Endothelial cell of umbilical vein (primary cell): Measurements from ENCODE around the gene DNAI1. TPM values are rescaled to one million over a fixed set of nuclear protein-coding genes. Genes with fewer than 3 reads are reported as not detected.

ENCODE experiments used
- BruUV-seq: library from RNA; stranded (reverse); fragments of 400-500 nt; replicated peaks from 2 replicates; lab custom pipeline; 2021; lab: Mats Ljungman, UMichigan
- CTCF ChIA-PET: fragments of 300-600, 350-600 bp; sonication (Branson Sonifier 250); formaldehyde crosslinking; loops from one replicate; lab custom pipeline; 2021; ENCODE audit warnings: antibody characterized with exemption, inconsistent platforms; lab: Charles Lee
- POLR2A ChIA-PET: fragments of 300-600, 350-600 bp; sonication (Branson Sonifier 250); formaldehyde crosslinking; loops from one replicate; lab custom pipeline; 2021; ENCODE audit warnings: antibody characterized with exemption, inconsistent platforms; lab: Charles Lee
- DNase-seq: peaks from one replicate; pipeline ENCODE4 v3.0.0-alpha.2; 2011; ENCODE audit warnings: low read depth, low spot score
- FAIRE-seq: peaks from 2 replicates; lab custom pipeline; 2011; peaks lifted over from hg19 to GRCh38; lab: Jason Lieb, UNC
- H2AFZ ChIP-seq: 2 replicates; pipeline ENCODE4 v1.6.0; 2012; ENCODE audit warnings: low read depth, low read length, control low read depth, inconsistent platforms
- H3K27ac ChIP-seq: 2 replicates; pipeline ENCODE4 v1.5.1; 2011; ENCODE audit warnings: low read depth, mild to moderate bottlenecking, control low read depth, low read length, moderate library complexity; ENCODE audit not compliant: insufficient read depth
- H3K27me3 ChIP-seq, 2 experiments: 2 replicates each; pipeline versions ENCODE4 v1.6.0 to v1.6.1; 2011; ENCODE audit warnings: low read length in 2 of 2, mixed read lengths in 1 of 2; ENCODE audit not compliant: control insufficient read depth in 2 of 2, insufficient read depth in 2 of 2
- H3K36me3 ChIP-seq, 2 experiments: 2 replicates in 1 of 2; 3 replicates in 1 of 2; pipeline ENCODE4 v1.5.1; 2011; ENCODE audit warnings: low read length in 2 of 2, mild to moderate bottlenecking in 1 of 2, moderate library complexity in 1 of 2; ENCODE audit not compliant: control insufficient read depth in 2 of 2, insufficient read depth in 2 of 2; ENCODE audit errors: extremely low read depth in 1 of 2
- H3K4me1 ChIP-seq: 3 replicates; pipeline ENCODE4 v1.5.1; 2011; ENCODE audit warnings: mild to moderate bottlenecking, low read length; ENCODE audit not compliant: control insufficient read depth, insufficient read depth; ENCODE audit errors: extremely low read depth
- H3K4me2 ChIP-seq: 2 replicates; pipeline ENCODE4 v1.6.1; 2011; ENCODE audit warnings: low read length, control low read depth, mixed read lengths; ENCODE audit not compliant: insufficient read depth
- H3K4me3 ChIP-seq, 3 experiments: fragments of 200-600 bp in 1 of 3; sonication (generic), shearing (Covaris generic) in 1 of 3; replicated peaks in 1 of 3; 2 replicates each; pipeline ENCODE4 v1.5.1; 2011 to 2016; ENCODE audit warnings: control low read depth in 3 of 3, low read length in 3 of 3, mild to moderate bottlenecking in 2 of 3, inconsistent platforms in 1 of 3, low read depth in 1 of 3, moderate library complexity in 1 of 3; ENCODE audit not compliant: insufficient read depth in 1 of 3
- H3K79me2 ChIP-seq: 2 replicates; pipeline ENCODE4 v1.6.0; 2012; ENCODE audit warnings: low read length, inconsistent platforms; ENCODE audit not compliant: control insufficient read depth, insufficient read depth
- H3K9ac ChIP-seq: replicated peaks from 2 replicates; pipeline ENCODE3; 2011; ENCODE audit warnings: low read length, control low read depth; ENCODE audit not compliant: insufficient read depth; ENCODE audit errors: extremely low read depth
- H3K9me1 ChIP-seq: replicated peaks from 3 replicates; pipeline ENCODE4 v1.6.0; 2011; ENCODE audit warnings: mild to moderate bottlenecking, low read length; ENCODE audit not compliant: control insufficient read depth, insufficient read depth; ENCODE audit errors: extremely low read depth
- H3K9me3 ChIP-seq: replicated peaks from 2 replicates; pipeline ENCODE4 v1.5.1; 2012; ENCODE audit warnings: low read length, inconsistent platforms; ENCODE audit not compliant: control insufficient read depth, insufficient read depth
- H4K20me1 ChIP-seq: replicated peaks from 2 replicates; pipeline ENCODE3; 2011; ENCODE audit warnings: mild to moderate bottlenecking, low read length; ENCODE audit not compliant: control insufficient read depth, insufficient read depth; ENCODE audit errors: extremely low read depth
- EZH2 ChIP-seq: IDR thresholded peaks from 2 replicates; pipeline ENCODE4 v1.6.1; 2012; ENCODE audit warnings: borderline replicate concordance, low read depth, mild to moderate bottlenecking, moderate library complexity, low read length, inconsistent platforms; ENCODE audit not compliant: severe bottlenecking
- FOS ChIP-seq: IDR thresholded peaks from 2 replicates; pipeline ENCODE4 v1.6.1; 2011; ENCODE audit warnings: mild to moderate bottlenecking, low read length, moderate library complexity, borderline replicate concordance; ENCODE audit not compliant: insufficient read depth
- GATA2 ChIP-seq: IDR thresholded peaks from 2 replicates; pipeline ENCODE4 v1.7.0; 2011; ENCODE audit warnings: low read depth, mild to moderate bottlenecking, moderate library complexity, mixed read lengths, low read length; ENCODE audit not compliant: insufficient read length, insufficient read depth
- JUN ChIP-seq: IDR thresholded peaks from 2 replicates; pipeline ENCODE4 v1.6.1; 2011; ENCODE audit warnings: borderline replicate concordance, low read depth; ENCODE audit not compliant: insufficient read length, insufficient read depth
- MYC ChIP-seq: IDR thresholded peaks from one replicate; pipeline ENCODE4 v1.6.1; 2011; ENCODE audit warnings: mild to moderate bottlenecking, low read depth, low read length
- POLR2A ChIP-seq: IDR thresholded peaks from 2 replicates; pipeline ENCODE4 v1.6.1; 2012; ENCODE audit warnings: low read depth, mild to moderate bottlenecking, control low read depth, low read length
- POLR2AphosphoS5 ChIP-seq: IDR thresholded peaks from 2 replicates; pipeline ENCODE4 v1.6.1; 2012; ENCODE audit warnings: low read depth, mild to moderate bottlenecking, control low read depth, low read length, moderate library complexity; ENCODE audit not compliant: insufficient read depth
- dilution Hi-C: fragments of 300-500 bp; cut with MboI; formaldehyde crosslinking; loops from one replicate; pipeline ENCODE4 v1.15.0; 2019; ENCODE audit warnings: low sequenced_read_pairs; ENCODE audit not compliant: extremely low pct_ligation_motif_present
- intact Hi-C: fragments of 100-400 bp; cut with micrococcal nuclease; formaldehyde crosslinking; loops from one replicate; pipeline ENCODE4 v1.10.0; 2022
- polyA plus RNA-seq, 4 experiments: library from polyadenylated mRNA; depleted of rRNA in 3 of 4; stranded (reverse) in 3 of 4; unstranded in 1 of 4; fragments of >200 nt; gene quantifications; 2 replicates each; pipeline versions ENCODE4 v1.2.1 to v1.2.3, GENCODE V29; 2011 to 2012; ENCODE audit warnings: missing spikeins in 1 of 4
- total RNA-seq: library from RNA; stranded (reverse); gene quantifications from 2 replicates; pipeline ENCODE4 v1.2.3, GENCODE V29; 2021
- TF ChIP-seq, protein P1 (sequence below), 2 donors: IDR thresholded peaks; 1 replicate in 1 of 2; 2 replicates in 1 of 2; pipeline ENCODE4 v1.5.1; 2011; ENCODE audit warnings: low read length in 2 of 2, mild to moderate bottlenecking in 2 of 2, moderate library complexity in 2 of 2, control low read depth in 1 of 2, inconsistent platforms in 1 of 2, low read depth in 1 of 2; ENCODE audit not compliant: insufficient read depth in 1 of 2; ENCODE audit errors: extremely low read depth in 1 of 2
- TF ChIP-seq, protein P2 (sequence below): IDR thresholded peaks from 2 replicates; pipeline ENCODE4 v1.6.1; 2011; ENCODE audit not compliant: insufficient read depth, insufficient read length

DNAI1 gene
- total and polyA plus RNA-seq, 2 donors (not counting 3 experiments of a cell fraction or from before 2014, with no cell fraction given) = not detected

DNA sequence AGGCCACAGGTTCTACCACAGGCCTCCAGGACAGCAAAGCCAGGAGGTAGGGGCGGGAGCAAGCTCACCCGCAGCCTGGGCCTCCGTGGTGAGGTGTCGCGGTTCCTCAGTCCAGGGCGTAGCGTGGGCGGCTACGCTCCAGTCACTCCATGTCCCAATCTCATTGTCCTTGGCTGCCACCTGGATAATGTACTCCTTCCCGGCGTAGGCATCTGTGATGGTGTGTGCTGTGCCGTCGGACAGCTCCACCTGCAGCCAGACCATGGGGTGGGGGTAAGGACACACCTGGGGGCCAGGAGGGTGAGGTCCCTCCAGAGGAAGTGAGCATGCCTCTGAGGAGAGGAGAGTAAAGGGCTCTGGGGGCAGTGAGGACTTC is 94.0 kb downstream of the DNAI1 start:
- Histone ChIP-seq H3K4me2 (no peak overlapping the region), H3K9ac (no peak overlapping the region), H3K4me3 (no peak overlapping the region), H4K20me1 (no peaks in the 10 kb centered on the region), H3K27ac (no peak overlapping the region), H3K27me3 (no peaks in the 10 kb centered on the region), H3K9me1 (no peaks in the 10 kb centered on the region), H3K36me3 (no peaks in the 10 kb centered on the region), H2AFZ (no peak overlapping the region), H3K4me1 (no peaks in the 10 kb centered on the region), H3K79me2 (no peaks in the 10 kb centered on the region), H3K9me3 (no peaks in the 10 kb centered on the region)
- dilution Hi-C loops (no loop called here), intact Hi-C loops (no loop called here)
- POLR2A ChIA-PET = no interaction called here
- no TSS peak for BruUV-seq
- DNase-seq (no peak), FAIRE-seq (no peak)
- TF ChIP-seq JUN (no peak), POLR2AphosphoS5 (no peak), POLR2A (no peak), GATA2 (no peak), FOS (no peak), EZH2 (no peak), MYC (no peak)
- TF ChIP-seq, protein P1, sequence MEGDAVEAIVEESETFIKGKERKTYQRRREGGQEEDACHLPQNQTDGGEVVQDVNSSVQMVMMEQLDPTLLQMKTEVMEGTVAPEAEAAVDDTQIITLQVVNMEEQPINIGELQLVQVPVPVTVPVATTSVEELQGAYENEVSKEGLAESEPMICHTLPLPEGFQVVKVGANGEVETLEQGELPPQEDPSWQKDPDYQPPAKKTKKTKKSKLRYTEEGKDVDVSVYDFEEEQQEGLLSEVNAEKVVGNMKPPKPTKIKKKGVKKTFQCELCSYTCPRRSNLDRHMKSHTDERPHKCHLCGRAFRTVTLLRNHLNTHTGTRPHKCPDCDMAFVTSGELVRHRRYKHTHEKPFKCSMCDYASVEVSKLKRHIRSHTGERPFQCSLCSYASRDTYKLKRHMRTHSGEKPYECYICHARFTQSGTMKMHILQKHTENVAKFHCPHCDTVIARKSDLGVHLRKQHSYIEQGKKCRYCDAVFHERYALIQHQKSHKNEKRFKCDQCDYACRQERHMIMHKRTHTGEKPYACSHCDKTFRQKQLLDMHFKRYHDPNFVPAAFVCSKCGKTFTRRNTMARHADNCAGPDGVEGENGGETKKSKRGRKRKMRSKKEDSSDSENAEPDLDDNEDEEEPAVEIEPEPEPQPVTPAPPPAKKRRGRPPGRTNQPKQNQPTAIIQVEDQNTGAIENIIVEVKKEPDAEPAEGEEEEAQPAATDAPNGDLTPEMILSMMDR (IDR thresholded peaks at IDR 0.05; ENCODE audit: extremely low read depth in 1 of 2, insufficient read depth in 1 of 2, low read depth in 1 of 2, low read length in 2 of 2) = no peak
- TF ChIP-seq, protein P2, sequence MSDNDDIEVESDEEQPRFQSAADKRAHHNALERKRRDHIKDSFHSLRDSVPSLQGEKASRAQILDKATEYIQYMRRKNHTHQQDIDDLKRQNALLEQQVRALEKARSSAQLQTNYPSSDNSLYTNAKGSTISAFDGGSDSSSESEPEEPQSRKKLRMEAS = no peak
- CTCF ChIA-PET = interaction anchor here (11.1 kb wide), 1 partner anchor 40 kb away, joined by 326 read pairs; no protein-coding TSS in a partner anchor
